H9 (cell line): ENCODE data around the gene PIPOX. TPM values are rescaled to one million over a fixed set of nuclear protein-coding genes. Genes with fewer than 3 reads are reported as not detected.
A peak's percentile ranks its signal among the peaks of the same experiment; 100 is the strongest.

Experiments
- DNase-seq: peaks from one replicate; pipeline ENCODE4 v3.0.0-alpha.2; 2017
- H2AFZ ChIP-seq: one replicate; pipeline ENCODE4 v1.6.1; 2013; ENCODE audit warnings: mild to moderate bottlenecking, low read length, control low read depth, moderate library complexity
- H2AK5ac ChIP-seq: 2 replicates; pipeline ENCODE4 v1.6.1; 2013; ENCODE audit warnings: low read length, control low read depth, mixed read lengths; ENCODE audit not compliant: insufficient read length
- H2BK120ac ChIP-seq: one replicate; pipeline ENCODE4 v1.6.1; 2013; ENCODE audit warnings: low read depth, mild to moderate bottlenecking, low read length, control low read depth, inconsistent platforms; ENCODE audit not compliant: poor library complexity, severe bottlenecking
- H2BK12ac ChIP-seq: 2 replicates; pipeline ENCODE4 v1.6.1; 2013; ENCODE audit warnings: low read length, control low read depth, mixed read lengths, low read depth; ENCODE audit not compliant: insufficient read length
- H2BK15ac ChIP-seq: 2 replicates; pipeline ENCODE4 v1.6.1; 2013; ENCODE audit warnings: low read depth, low read length, control low read depth
- H2BK20ac ChIP-seq: one replicate; pipeline ENCODE4 v1.6.1; 2013; ENCODE audit warnings: low read depth, mild to moderate bottlenecking, low read length, control low read depth, inconsistent platforms; ENCODE audit not compliant: poor library complexity, severe bottlenecking
- H2BK5ac ChIP-seq: 2 replicates; pipeline ENCODE4 v1.6.1; 2013; ENCODE audit warnings: low read length, control low read depth, mixed read lengths; ENCODE audit not compliant: insufficient read length
- H3K14ac ChIP-seq: 2 replicates; pipeline ENCODE4 v1.6.1; 2013; ENCODE audit warnings: low read length, control low read depth; ENCODE audit not compliant: insufficient read depth
- H3K18ac ChIP-seq: 2 replicates; pipeline ENCODE4 v1.6.1; 2013; ENCODE audit warnings: low read depth, mild to moderate bottlenecking, mixed read lengths, low read length, control low read depth; ENCODE audit not compliant: insufficient read length
- H3K23ac ChIP-seq: 2 replicates; pipeline ENCODE4 v1.6.1; 2013; ENCODE audit warnings: low read length, control low read depth, mixed read lengths, low read depth; ENCODE audit not compliant: insufficient read length
- H3K23me2 ChIP-seq: 2 replicates; pipeline ENCODE4 v1.6.1; 2013; ENCODE audit warnings: low read depth, mild to moderate bottlenecking, mixed read lengths, low read length, control low read depth; ENCODE audit not compliant: insufficient read length, poor library complexity, severe bottlenecking
- H3K27ac ChIP-seq: 2 replicates; pipeline ENCODE4 v1.5.1; 2013; ENCODE audit warnings: low read length, control low read depth, mixed read lengths, low read depth; ENCODE audit not compliant: insufficient read length
- H3K27me3 ChIP-seq: 2 replicates; pipeline ENCODE4 v1.6.1; 2013; ENCODE audit warnings: low read length, control low read depth, inconsistent platforms; ENCODE audit not compliant: insufficient read depth
- H3K4ac ChIP-seq: 2 replicates; pipeline ENCODE4 v1.6.1; 2013; ENCODE audit warnings: low read depth, mild to moderate bottlenecking, control low read depth, inconsistent platforms, low read length, moderate library complexity
- H3K4me1 ChIP-seq: 2 replicates; pipeline ENCODE4 v1.6.1; 2013; ENCODE audit warnings: low read length, control low read depth, inconsistent platforms; ENCODE audit not compliant: insufficient read depth
- H3K4me2 ChIP-seq: 2 replicates; pipeline ENCODE4 v1.6.1; 2013; ENCODE audit warnings: low read length, control low read depth, mixed read lengths; ENCODE audit not compliant: insufficient read length, insufficient read depth
- H3K56ac ChIP-seq: 2 replicates; pipeline ENCODE4 v1.6.1; 2013; ENCODE audit warnings: low read depth, mild to moderate bottlenecking, mixed read lengths, low read length, control low read depth; ENCODE audit not compliant: insufficient read length
- H3K79me1 ChIP-seq: 2 replicates; pipeline ENCODE4 v1.6.1; 2013; ENCODE audit warnings: low read depth, mild to moderate bottlenecking, moderate library complexity, low read length, control low read depth, inconsistent platforms; ENCODE audit not compliant: insufficient read depth, poor library complexity, severe bottlenecking
- H3K79me2 ChIP-seq: 2 replicates; pipeline ENCODE4 v1.6.1; 2013; ENCODE audit warnings: low read length, control low read depth, inconsistent platforms; ENCODE audit not compliant: insufficient read depth
- H3K9ac ChIP-seq: 2 replicates; pipeline ENCODE4 v1.6.1; 2013; ENCODE audit warnings: low read length, control low read depth, mixed read lengths; ENCODE audit not compliant: insufficient read length; ENCODE audit errors: extremely low read depth
- H3K9me3 ChIP-seq: one replicate; pipeline ENCODE4 v1.6.1; 2013; ENCODE audit warnings: low read depth, low read length, inconsistent platforms; ENCODE audit not compliant: control insufficient read depth
- H3T11ph ChIP-seq: one replicate; pipeline ENCODE4 v1.6.1; 2013; ENCODE audit warnings: mild to moderate bottlenecking, low read length, control low read depth, inconsistent platforms
- H4K20me1 ChIP-seq: one replicate; pipeline ENCODE4 v1.6.1; 2013; ENCODE audit not compliant: control insufficient read depth, insufficient read length, insufficient read depth
- H4K5ac ChIP-seq: 2 replicates; pipeline ENCODE4 v1.6.1; 2013; ENCODE audit warnings: low read depth, mild to moderate bottlenecking, mixed read lengths, low read length, control low read depth; ENCODE audit not compliant: insufficient read length
- H4K8ac ChIP-seq: replicated peaks from 2 replicates; pipeline ENCODE4 v1.6.1; 2013; ENCODE audit warnings: low read length, control low read depth, mixed read lengths, low read depth; ENCODE audit not compliant: insufficient read length
- H4K91ac ChIP-seq: 2 replicates; pipeline ENCODE4 v1.6.1; 2013; ENCODE audit warnings: low read depth, mild to moderate bottlenecking, moderate library complexity, mixed read lengths, low read length, control low read depth; ENCODE audit not compliant: insufficient read length
- H3K27ac Mint-ChIP-seq, 3 experiments: 2 replicates in 2 of 3; 3 replicates in 1 of 3; pipeline ENCODE4 v1.8.0; 2020 to 2021; ENCODE audit warnings: mixed read lengths in 3 of 3, mild to moderate bottlenecking in 1 of 3, moderate library complexity in 1 of 3
- H3K27me3 Mint-ChIP-seq: 2 replicates; pipeline ENCODE4 v1.8.0; 2021; ENCODE audit warnings: low read depth, mild to moderate bottlenecking, moderate library complexity, mixed read lengths
- H3K36me3 Mint-ChIP-seq, 3 experiments: 2 replicates in 2 of 3; 3 replicates in 1 of 3; pipeline ENCODE4 v1.8.0; 2020 to 2021; ENCODE audit warnings: low read depth in 3 of 3, mixed read lengths in 3 of 3; ENCODE audit not compliant: insufficient read depth in 1 of 3
- H3K4me1 Mint-ChIP-seq, 2 experiments: 2 replicates each; pipeline ENCODE4 v1.8.0; 2020; ENCODE audit warnings: mixed read lengths in 2 of 2
- H3K4me3 Mint-ChIP-seq, 2 experiments: 2 replicates in 1 of 2; 3 replicates in 1 of 2; pipeline ENCODE4 v1.8.0; 2020 to 2021; ENCODE audit warnings: mild to moderate bottlenecking in 2 of 2, mixed read lengths in 2 of 2, moderate library complexity in 1 of 2
- H3K9me3 Mint-ChIP-seq, 2 experiments: 2 replicates in 1 of 2; 3 replicates in 1 of 2; pipeline ENCODE4 v1.8.0; 2020; ENCODE audit warnings: mild to moderate bottlenecking in 2 of 2, mixed read lengths in 2 of 2, moderate library complexity in 1 of 2
- WGBS: extraction: QIAGEN DNeasy Blood & Tissue Kit; methylation state at CpG from one replicate; pipeline ENCODE4 v1.1.7; 2013; ENCODE audit warnings: missing lambda C conversion rate, low lambda C conversion rate, mixed read lengths; ENCODE audit not compliant: insufficient read length; ENCODE audit errors: extremely low coverage; 5-methylcytosine and 5-hydroxymethylcytosine counted together
- total RNA-seq: library from RNA; stranded (reverse); gene quantifications from 2 replicates; pipeline ENCODE4 v1.2.1, GENCODE V29; 2021
- TF ChIP-seq, protein P1 (sequence below): fragments of 200-600 bp; sonication (generic); conservative IDR thresholded peaks from 3 replicates; pipeline ENCODE4 v1.8.0; 2021; ENCODE audit warnings: antibody characterized with exemption, mild to moderate bottlenecking

PIPOX gene
- total RNA-seq, 1 experiment from 2014 or later, result 30.1 TPM

DNA sequence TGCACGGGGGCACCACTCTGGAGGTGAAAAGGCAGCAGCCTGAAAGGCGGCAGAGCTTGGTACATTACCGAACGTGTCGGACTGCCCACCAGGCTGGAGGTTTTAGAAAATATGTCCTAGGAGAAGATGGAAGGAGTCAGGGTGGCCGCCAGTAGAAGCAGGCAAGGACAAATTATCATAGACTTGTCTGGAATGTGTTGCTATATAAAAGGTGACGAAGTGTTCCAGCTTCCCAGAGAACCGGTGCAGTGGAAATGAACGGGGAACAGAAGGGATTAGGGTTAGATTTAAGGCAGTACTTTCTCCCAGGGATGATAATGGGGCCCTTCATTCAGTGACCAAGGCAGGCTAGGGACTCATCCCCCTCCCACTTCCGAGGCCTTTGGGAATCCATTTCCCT is 27.4 kb downstream of the PIPOX start:
- no peak overlapping the region for H4K91ac ChIP-seq
- WGBS, result no CpG with 5 or more reads among the region's 10 CpGs
- no peak overlapping the region for H2AK5ac ChIP-seq
- H3K9ac ChIP-seq, result no peak overlapping the region
- no peaks in the 10 kb centered on the region; the same call in 1 of the 2 replicates for H3K27me3 Mint-ChIP-seq
- no peak overlapping the region for H3K23ac ChIP-seq
- H2AFZ ChIP-seq, result no peak overlapping the region
- H4K5ac ChIP-seq, result no peak overlapping the region
- H3K18ac ChIP-seq, result no peak overlapping the region
- no peak overlapping the region for H2BK5ac ChIP-seq
- H3K4me1 ChIP-seq, result peaks cover 4% of the 10 kb centered on the region; the same call in 1 of the 2 replicates
- H3K36me3 Mint-ChIP-seq, result no peaks in the 10 kb centered on the region; a peak in 1 of 7 replicates
- H3T11ph ChIP-seq, result no peak overlapping the region
- peaks cover 43 to 56% of the 10 kb centered on the region in 2 experiments for H3K4me1 Mint-ChIP-seq
- H3K9me3 Mint-ChIP-seq, result no peaks in the 10 kb centered on the region
- peak overlapping the region in 1 of 3 experiments; percentile 33; a peak in 1 of 7 replicates for H3K27ac Mint-ChIP-seq
- H3K79me2 ChIP-seq, result no peaks in the 10 kb centered on the region
- no peaks in the 10 kb centered on the region for H3K9me3 ChIP-seq
- no peaks in the 10 kb centered on the region for H3K27me3 ChIP-seq
- TF ChIP-seq, protein P1, sequence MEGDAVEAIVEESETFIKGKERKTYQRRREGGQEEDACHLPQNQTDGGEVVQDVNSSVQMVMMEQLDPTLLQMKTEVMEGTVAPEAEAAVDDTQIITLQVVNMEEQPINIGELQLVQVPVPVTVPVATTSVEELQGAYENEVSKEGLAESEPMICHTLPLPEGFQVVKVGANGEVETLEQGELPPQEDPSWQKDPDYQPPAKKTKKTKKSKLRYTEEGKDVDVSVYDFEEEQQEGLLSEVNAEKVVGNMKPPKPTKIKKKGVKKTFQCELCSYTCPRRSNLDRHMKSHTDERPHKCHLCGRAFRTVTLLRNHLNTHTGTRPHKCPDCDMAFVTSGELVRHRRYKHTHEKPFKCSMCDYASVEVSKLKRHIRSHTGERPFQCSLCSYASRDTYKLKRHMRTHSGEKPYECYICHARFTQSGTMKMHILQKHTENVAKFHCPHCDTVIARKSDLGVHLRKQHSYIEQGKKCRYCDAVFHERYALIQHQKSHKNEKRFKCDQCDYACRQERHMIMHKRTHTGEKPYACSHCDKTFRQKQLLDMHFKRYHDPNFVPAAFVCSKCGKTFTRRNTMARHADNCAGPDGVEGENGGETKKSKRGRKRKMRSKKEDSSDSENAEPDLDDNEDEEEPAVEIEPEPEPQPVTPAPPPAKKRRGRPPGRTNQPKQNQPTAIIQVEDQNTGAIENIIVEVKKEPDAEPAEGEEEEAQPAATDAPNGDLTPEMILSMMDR, result no peak
- no peaks in the 10 kb centered on the region for H3K79me1 ChIP-seq
- no peak overlapping the region for H2BK12ac ChIP-seq
- no peak overlapping the region for H3K27ac ChIP-seq
- H4K20me1 ChIP-seq, result no peaks in the 10 kb centered on the region
- H3K23me2 ChIP-seq, result no peaks in the 10 kb centered on the region
- H3K4me3 Mint-ChIP-seq, result no peak overlapping the region
- H2BK20ac ChIP-seq, result no peak overlapping the region
- H4K8ac ChIP-seq, result no peak overlapping the region
- no peak overlapping the region for H2BK120ac ChIP-seq
- H3K56ac ChIP-seq, result no peak overlapping the region
- DNase-seq, result no peak
- H2BK15ac ChIP-seq, result no peak overlapping the region
- no peak overlapping the region for H3K14ac ChIP-seq
- H3K4me2 ChIP-seq, result no peak overlapping the region
- no peak overlapping the region for H3K4ac ChIP-seq
